GM18508 (cell line): ENCODE results near the gene NPBWR2.
"Not testable (repeated sequence)": the region's sequence is repeated elsewhere in the genome, so short reads cannot be mapped to it uniquely, and the experiment has no call there.

ENCODE experiments used
- ATAC-seq: cut with Tn5 transposase; IDR thresholded peaks from one replicate; pipeline ENCODE4 v1.9.1; 2021; ENCODE audit warnings: moderate number of reproducible peaks; ENCODE audit not compliant: insufficient read depth, unreplicated experiment

Gene NPBWR2

DNA sequence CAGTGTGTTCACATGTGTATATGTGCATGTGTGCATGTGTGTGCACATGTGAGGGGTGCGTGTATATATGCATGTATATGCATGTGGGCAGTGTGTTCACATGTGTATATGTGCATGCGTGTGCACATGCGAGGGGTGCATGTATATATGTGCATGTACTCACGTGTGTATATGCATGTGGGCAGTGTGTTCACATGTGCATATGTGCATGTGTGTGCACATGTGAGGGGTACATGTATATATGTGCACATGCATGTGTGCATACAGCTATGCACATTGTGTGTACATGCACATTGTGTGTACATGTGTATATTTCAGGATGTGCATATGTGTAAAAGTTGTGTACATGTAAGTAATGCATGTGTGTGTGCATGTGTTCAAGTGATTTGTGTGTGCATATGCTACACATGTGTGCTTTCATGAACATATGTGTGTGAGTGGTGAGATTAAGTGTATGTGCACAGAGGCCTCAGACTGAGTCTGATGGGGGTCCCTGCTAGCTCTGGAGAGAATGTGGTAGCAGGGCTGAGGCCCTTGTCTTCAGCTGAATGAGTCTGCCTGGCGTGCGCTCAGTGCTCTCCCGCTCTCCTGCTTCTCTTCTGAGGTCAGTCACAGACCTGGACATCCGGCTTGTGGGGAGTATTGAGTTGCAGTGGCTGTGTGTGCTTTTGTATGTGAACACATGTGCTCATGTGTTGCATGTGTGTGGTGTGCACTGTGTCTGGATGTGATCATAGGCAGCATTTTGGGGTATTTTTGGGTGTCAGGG lies 37.0 kb upstream of the NPBWR2 start:
- no peak for ATAC-seq

DNA sequence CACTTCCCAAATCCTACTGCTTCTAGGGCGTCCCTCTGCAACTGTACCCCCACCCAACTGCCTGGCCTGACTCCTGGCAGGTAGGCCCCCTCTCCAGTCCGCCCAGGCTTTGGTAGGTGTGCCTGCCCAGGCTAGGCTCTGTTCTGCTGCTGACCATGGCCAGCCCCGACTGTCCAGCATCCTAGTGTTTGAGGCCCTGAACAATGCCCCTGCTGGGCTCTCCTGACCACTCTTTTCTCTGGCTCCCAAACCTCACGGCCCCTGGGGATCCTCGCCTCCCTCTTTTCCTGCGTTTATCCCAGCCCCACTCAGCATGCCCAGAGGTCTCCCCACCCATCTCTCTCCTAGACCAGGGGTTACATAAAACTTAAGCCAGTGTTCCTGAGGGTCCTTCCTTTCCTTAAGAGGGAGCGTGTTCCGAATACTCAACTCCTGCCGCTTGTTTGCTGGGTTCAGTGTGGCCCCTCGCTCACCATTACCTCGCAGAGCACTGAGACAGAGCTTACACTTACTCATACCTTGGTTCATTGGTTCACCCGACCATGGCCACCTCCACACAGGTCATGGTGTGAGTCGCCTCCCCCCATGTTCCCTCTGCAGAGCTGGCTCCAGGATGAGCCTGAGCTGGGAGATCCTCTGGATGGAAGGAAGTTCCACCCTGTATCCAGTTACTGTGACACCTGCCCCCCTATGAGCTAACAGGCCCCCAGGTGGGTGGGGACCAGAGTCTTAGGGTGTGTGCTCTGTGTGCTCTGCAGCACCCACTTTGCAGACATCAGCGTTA lies 35.8 kb upstream of the NPBWR2 start:
- no peak for ATAC-seq

DNA sequence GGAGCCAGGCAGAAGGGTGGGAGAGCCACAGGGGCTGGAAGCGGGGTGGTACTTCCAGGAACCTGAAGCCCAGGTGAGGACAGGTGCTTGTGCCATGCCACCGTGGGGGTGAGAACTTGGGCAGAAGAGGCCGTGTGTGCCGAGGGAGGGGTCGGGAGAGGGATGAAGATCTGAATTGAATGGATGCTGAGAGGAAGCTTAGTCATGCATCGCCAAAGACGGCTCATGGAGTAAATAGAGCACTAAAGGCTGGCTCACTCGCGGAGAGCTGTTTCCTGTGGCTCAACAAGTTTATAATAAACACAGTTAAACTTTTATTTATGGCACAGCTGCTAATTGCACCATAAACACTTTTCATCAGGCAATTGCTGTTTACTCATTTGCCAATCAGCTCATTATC lies 35.2 kb upstream of the NPBWR2 start:
- ATAC-seq = no peak

DNA sequence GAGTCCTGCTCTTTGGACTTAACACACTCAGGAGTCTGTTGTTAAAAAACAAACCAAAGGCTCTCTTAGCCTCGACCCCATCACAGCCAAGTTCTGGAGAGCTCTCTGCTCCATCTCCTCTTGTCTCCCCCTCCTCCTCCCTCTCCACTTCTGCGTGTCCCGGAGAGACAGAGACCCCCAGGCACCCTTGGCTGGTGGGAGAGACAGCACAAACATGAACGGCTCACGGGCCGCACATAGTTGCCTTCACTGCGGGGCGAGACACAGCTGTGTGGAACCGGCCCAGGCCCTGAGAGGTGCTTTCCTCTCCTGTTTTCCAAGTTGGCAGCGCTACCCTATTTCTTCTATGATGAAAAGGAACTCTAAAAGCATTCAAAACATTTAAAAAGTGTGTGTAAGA lies 33.6 kb upstream of the NPBWR2 start:
- ATAC-seq = no peak

DNA sequence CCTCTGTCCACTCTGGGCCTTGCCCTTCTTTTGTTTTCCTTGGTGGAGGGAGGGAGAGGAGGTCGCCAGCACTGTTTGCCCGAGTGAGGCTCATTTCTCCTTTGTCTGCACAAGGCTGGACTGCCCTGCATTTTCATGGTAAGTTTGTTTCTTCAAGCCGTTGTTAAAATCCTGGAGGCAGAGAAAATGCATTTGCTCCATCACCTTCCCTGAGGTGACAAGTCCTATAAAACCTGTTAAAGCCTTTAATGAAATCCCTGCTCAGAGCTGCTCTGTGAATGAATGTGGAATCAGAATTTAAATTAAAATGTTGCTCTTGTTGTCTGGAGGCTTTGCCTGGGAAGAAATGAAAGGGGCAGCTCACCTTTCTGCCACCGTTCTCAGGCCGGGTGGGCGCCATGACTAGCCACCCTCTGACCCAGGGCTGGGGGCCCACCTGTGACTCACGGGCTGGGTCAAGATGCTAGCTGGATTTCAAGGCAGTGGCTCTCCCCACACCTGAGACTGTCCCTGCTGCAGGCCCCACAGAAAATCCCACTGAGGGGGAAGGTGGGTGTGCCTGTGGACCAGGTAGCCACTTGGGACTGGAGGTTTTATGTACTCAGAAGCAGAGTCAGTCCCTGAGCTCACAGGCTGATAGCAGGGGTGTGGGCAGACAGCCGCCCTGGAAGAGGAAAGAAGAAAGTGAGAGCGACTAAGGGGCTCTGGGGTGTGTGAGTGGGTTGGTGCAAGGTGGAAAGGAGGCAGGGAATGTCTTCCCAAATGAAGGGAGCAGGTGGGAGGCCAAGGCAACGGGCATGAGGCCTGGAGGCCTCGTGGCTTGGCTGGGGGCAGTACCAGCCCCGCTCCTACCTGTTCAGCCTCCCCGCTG lies 32.9 kb upstream of the NPBWR2 start:
- ATAC-seq = no peak

DNA sequence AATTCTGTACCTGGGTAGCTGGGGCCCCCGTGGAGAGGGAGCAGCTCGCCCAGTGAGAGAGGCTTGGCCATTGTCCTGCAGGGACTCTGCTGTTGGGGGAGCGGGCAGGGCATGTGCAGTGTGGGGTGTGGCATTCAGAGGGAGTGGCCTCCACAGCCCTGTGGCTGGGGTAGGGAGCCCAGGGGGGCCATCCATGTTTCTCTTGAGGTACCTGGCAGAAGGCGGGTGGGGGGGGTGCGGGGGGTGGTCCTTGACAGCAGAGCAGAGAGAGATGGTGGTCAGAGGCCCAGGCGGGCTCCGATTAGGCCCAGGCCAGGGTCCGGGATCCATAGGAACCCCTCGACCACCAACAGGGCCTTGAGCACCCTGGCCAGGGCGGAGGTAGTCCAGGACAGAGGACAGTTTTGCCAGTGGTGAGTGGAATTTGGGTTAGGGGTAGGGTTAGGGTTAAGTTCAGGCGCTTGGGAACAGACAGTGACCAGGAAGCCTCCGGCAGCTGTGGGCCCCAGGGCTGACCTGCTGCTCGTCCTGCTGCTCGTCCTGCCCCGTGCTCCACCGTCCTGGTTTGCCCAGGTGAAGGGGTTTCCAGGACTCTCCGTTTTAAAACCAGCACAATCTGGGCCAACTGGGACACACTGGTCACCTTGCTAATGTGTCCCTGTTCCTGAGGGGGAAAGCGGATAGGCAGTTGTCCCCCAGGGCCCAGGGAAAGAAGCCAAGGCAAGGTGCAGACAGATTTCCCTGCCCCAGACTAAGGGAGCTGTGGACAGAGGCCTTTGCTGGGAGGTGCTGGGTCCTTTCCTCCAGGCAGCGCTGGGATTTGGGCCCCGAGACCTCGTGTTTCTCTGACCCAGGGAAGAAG lies 32.1 kb upstream of the NPBWR2 start:
- no peak for ATAC-seq

DNA sequence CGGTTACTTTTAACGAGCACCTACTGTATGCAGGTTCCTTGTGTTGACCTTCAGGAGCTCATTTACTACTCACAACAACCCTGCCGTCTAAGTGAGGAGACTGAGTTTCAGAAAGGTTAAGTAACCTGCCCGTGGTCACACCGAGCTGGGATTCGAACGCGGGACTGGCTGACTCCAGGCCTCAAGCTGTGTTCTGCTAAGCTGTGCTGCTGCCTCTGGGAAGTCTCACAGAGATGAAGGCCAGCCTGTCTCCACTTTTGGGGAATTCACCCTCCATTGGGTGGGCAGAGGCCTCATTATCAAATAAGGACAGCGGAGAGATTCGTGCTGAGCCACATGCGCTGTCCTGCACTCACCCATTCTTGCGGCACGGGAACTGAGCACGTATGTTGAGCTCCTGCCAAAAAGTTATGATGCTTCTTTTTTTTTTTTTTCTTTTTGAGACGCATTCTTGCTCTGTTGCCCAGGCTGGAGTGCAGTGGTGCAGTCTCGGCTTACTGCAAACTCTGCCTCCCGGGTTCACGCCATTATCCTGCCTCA lies 31.0 kb upstream of the NPBWR2 start:
- no peak for ATAC-seq

DNA sequence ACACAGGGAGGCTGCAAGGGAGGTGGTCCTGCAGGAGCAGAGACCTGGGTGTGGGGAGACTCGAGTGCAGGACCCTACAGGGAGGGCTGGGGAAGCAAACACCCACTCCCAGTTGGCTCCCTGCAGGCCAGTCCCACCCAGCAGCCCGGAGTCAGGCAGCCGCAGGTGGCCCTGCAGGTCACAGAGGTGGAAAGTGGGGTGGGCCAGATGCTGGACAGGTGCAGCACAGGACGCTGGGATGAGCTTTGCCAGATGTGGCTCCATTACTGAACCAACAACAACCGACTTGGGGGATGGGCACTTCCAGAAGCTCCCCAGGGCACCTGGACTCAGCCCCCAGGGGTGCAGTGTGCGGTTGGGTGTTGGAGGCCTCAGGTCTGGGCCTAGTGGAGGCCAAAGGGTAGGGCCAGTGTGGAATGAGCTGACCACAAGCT lies 30.2 kb upstream of the NPBWR2 start:
- ATAC-seq = no peak

DNA sequence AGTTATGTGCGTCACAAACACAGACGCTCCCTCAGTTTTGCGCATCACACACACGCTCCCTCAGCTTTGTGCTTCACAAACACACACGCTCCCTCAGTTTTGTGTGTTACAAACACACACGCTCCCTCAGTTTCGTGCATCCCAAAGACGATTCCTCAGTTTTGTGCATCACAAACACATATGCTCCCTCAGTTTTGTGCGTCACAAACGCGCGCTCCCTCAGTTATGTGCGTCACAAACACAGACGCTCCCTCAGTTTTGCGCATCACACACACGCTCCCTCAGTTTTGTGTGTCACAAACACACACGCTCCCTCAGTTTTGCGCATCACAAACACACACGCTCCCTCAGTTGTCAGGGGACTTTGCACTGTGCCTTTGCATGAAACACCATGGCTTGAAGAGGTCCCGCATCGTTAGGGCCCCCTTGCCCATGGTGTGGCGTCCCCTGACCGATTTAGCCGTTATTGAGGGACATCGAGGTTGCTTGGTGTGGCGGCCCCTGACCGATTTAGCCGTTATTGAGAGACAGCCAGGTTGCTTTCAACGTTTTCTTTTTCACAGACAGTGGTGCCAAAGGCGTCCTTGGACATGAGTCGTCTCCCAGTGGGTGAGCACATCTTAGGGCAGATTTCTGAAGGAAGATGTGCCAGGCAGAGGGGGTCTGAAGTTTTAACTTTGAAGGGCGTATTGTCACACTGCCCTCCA lies 28.8 kb upstream of the NPBWR2 start:
- ATAC-seq = no peak

DNA sequence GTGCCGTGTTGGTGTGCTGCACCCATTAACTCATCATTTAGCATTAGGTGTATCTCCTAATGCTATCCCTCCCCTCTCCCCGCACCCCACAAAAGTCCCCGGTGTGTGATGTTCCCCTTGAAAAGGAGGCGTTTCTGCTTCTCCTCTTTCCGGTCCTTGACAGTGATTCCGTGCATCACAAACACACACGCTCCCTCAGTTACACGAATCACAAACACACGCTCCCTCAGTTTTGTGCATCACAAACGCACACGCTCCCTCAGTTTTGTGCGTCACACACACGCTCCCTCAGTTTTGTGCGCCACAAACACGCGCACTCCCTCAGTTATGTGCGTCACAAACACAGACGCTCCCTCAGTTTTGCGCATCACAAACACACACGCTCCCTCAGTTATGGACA lies 27.4 kb upstream of the NPBWR2 start:
- not testable (repeated sequence) for ATAC-seq

DNA sequence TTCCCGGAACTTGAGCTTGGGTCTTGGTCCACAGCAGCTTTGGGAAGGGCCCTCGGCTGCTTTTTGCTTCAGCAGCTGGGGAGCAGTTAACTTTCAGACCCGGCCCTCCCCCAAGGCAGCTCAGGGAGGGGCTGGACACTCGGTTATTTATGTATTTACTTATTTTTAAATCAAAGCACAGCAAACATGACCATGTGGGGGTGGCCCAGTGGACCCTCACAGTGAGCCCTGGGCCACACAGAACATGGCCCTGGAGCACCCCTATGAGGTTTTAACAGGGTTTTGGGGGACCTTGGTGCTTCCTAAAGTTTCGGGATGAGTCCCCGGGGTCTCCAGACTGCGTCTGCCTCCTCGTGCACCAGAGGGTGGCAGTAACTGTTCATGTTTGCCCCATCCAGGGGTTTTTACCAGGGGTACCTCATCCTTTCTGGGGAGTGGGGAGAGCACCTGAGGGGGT lies 26.6 kb upstream of the NPBWR2 start:
- no peak for ATAC-seq

DNA sequence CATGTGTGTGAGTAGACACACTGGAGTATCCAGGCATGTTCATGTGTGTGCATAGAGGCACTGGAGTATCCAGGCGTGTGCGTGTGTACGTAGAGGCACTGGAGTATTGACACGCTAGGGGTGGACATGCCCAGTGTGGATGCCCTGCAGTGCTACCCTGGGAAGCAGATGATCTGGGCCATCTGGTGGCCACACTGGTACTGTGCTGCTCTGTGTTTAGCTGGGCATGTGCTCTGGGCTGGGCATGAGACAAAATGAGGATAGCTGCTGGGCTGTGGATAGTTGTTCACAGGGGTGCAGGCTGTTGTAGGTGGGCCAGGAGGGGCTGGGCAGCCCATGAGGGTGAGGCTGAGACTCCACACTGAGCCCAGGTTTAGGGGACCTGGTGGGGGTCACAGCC lies 24.0 kb upstream of the NPBWR2 start:
- ATAC-seq = no peak

DNA sequence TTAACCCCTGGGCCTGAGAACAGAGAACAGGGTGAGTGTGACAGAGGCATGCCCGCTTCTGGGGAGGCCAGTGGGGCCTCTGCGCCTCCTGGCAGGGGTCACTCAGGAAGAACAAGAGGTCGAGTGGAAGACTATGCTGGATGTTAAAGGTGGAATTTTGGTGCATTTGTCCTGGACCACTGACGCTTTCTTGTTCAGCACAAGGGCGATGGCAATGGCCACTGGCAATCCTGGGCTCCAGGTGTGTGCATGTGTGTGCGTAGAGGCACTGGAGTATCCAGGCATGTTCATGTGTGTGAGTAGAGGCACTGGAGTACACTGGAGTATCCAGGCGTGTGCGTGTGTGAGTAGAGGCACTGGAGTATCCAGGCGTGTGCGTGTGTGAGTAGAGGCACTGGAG lies 23.5 kb upstream of the NPBWR2 start:
- ATAC-seq = no peak

DNA sequence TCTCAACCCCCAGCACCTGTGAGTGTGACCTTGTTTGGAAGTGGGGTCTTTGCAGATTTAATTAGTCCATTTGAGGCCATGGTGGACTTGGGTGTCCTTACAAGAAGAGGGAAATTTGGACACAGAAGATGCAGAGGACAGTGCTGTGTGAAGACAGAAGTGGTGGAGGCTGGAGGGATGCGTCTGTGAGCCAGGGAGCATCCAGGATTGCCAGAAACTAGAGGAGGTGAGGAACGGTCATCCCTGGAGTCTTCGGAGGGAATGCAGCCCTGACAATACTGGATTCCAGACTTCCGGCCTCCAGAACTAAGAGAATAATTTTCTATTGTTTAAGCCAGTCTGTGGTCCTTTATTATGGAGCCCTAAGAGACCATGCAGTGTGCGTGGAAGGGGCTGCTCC lies 22.9 kb upstream of the NPBWR2 start:
- ATAC-seq = no peak

DNA sequence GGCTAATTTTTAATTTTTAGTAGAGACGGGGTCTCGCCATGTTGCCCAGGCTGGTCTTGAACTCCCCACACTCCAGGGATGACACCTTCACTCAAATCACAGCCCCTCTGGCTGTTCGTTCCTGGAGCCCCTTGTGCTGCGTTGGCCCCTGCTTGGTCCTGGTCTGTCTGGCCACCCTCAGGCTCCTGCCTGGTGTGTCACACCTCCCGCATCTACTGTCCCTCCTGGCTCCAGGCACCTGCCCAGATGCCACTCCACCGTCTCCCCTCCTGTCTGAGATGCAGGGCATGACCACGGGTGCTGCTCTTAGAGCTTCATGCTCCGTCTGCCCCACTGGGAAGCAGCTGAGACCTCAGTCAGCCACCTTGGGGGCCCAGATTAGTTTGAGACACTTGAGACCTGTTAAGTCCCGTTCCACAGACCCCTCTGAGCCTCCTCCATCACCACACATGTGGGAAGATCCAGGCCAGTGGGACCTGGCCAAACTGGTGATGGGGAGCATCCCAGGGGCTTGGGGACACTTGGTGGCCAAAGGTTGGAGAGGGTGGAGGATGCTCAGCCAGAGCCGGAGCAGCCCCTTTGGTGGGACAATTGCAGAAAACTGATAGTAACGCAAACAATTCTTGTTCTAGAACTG lies 21.9 kb upstream of the NPBWR2 start:
- no peak for ATAC-seq

DNA sequence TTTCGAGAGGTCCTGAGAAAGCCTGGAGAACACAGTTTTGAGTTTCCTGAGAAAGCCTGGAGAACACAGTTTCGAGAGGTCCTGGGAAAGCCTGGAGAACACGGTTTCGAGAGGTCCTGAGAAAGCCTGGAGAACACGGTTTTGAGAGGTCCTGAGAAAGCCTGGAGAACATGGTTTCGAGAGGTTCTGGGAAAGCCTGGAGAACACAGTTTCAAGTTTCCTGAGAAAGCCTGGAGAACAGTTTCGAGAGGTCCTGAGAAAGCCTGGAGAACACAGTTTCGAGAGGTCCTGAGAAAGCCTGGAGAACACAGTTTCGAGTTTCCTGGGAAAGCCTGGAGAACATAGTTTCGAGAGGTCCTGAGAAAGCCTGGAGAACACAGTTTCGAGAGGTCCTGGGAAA lies 16.2 kb upstream of the NPBWR2 start:
- ATAC-seq = not testable (repeated sequence)

DNA sequence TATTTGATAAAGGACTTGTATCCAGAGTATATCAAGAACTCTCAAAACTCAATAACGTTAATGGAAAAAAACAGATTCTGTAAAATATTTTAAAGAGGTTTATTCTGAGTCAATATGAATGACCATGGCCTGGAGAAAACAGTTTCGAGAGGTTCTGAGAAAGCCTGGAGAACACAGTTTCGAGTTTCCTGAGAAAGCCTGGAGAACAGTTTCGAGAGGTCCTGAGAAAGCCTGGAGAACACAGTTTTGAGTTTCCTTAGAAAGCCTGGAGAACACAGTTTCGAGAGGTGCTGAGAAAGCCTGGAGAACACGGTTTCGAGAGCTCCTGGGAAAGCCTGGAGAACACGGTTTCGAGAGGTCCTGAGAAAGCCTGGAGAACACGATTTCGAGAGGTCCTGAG lies 15.6 kb upstream of the NPBWR2 start:
- ATAC-seq = not testable (repeated sequence)

DNA sequence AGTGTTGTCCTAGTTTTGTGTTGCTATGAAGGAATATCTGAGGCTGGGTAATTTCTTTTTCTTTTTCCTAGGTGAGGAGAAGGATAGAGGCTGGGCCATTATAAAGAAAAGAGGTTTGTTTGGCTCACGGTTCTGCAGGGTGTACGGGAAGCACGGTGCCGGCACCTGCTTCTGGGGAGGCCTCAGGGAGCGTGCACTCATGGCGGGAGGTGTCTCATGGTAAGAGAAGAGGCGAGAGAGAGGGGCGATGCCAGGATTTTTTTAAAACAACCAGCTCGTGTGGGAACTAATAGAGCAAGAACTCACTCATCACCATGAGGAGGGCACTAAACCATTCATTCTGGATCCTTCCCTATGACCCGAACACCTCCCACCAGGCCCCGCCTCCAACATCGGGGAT lies 14.2 kb upstream of the NPBWR2 start:
- no peak for ATAC-seq
